Vein endothelial cell (primary cell): ENCODE results near the gene MAGEB4. TPM values are rescaled to one million over a fixed set of nuclear protein-coding genes. Genes with fewer than 3 reads are reported as not detected.

ENCODE experiments used
- total RNA-seq: library from RNA; depleted of rRNA; stranded (reverse); fragments of >200 nt; gene quantifications from 2 replicates; pipeline ENCODE4 v1.2.3, GENCODE V29; 2012

The MAGEB4 gene, protein sequence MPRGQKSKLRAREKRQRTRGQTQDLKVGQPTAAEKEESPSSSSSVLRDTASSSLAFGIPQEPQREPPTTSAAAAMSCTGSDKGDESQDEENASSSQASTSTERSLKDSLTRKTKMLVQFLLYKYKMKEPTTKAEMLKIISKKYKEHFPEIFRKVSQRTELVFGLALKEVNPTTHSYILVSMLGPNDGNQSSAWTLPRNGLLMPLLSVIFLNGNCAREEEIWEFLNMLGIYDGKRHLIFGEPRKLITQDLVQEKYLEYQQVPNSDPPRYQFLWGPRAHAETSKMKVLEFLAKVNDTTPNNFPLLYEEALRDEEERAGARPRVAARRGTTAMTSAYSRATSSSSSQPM
- not detected in 2 replicates for total RNA-seq

DNA sequence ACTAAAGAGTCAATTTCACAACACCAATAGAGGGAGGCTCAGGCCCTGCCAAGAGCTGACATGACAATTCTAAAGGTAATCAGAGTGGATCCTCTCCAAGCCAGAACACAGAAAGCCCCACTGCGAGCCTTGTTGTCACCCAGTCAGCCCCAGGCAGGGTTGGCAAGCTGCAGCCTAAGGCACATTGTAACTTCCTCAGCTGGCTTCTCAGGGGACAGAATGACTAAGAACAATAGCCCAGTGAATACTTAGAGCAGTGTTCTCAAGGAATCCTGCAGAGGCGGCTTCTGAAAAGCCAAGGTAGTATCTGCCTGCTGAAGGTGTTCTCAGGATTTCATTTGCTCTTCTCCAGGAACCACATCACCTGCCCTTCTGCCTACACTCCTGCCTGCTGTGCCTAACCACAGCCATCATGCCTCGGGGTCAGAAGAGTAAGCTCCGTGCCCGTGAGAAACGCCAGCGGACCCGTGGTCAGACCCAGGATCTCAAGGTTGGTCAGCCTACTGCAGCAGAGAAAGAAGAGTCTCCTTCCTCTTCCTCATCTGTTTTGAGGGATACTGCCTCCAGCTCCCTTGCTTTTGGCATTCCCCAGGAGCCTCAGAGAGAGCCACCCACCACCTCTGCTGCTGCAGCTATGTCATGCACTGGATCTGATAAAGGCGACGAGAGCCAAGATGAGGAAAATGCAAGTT, at the start of gene MAGEB4:
Gene MAGEB4 (plus strand): TSS at position 277 of the 692 bp plus-strand sequence. CDS start 136 bp downstream, at position 413.

DNA sequence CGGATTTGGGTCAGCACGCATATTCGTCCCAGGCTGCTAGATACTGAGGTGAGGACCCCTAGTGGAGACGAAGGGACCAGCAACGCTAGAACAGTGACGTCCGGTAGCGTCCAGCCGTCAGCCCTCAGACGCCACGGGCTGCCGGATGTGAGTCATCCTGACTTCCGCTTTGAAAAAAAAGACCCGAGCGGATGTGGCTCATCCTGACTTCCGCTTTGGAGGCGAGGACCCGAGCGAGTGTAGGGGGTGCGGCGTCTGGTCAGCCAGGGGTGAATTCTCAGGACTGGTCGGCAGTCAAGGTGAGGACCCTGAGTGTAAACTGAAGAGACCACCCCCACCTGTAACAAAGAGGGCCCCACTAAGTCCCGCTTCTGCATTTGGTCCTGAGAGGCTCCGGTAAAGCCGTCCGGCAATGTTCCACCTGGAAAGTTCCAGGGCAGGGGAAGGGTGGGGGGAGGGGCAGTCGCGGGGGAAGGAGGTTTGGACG, 26.4 kb upstream of the MAGEB4 start, which contains the start of gene MAGEB2:
Gene MAGEB2 (plus strand): TSS at position 207 of the 487 bp plus-strand sequence. CDS start 3,018 bp downstream, outside the sequence.

DNA sequence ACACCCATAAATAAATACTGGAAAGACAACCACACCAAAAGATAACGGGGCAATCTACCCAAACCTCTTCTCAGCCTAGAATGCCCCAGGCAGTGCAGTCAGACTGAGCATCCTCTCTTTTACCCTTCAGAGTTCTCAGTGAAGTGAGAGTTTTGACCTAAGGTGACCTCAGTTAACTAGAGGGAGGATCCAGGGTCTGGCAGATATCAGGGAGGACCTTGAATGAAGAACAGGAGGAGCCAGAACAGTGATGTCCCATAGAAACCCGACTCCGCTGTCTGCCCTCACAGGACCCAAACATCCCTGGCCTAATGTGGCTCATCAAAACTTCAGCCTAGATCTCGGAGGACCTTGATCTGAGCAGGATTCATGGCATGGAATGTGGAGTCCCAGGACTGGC, 11.4 kb upstream of the MAGEB4 start, which contains the start of gene MAGEB3:
Gene MAGEB3 (plus strand): TSS at position 263 of the 400 bp plus-strand sequence. CDS start 5,268 bp downstream, outside the sequence.

DNA sequence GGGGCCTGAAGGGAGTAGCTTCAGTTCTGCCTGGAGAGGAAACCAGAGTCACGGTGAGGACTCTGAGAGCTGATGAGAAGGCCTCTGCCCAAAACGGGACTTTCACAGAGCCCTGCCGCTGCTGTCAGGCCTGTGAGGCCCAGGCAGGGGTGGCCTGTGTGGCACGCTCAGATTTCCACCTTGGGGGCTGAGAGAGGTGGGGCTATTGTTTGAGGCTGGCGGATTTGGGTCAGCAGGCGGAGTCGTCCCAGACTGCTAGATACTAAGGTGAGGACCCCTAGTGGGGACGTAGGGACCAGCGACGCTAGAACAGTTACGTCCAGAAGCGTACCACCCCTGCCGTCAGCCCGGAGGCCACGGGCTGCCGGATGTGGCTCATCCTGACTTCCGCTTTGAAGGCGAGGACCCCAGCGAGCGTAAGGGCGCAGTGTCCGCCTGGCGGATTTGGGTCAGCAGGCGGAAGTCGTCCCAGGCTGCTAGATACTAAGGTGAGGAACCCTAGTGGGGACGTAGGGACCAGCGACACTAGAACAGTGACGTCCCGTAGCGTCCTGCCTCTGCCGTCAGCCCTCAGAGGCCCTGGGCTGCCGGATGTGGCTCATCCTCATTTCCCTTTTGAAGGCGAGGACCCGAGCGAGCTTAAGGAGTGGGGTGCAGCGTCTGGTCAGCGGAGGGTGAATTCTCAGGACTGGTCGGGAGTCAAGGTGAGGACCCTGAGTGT, 5.1 kb downstream of the MAGEB4 start, which contains the start of gene MAGEB1:
Gene MAGEB1 (plus strand): TSS at position 378 of the 721 bp plus-strand sequence. CDS start 3,348 bp downstream, outside the sequence.

Other genes starting within 250 kb of the MAGEB4 start
- gene MAGEB2, start 26.4 kb upstream of the MAGEB4 start, total RNA-seq: not detected in 2 replicates
- gene MAGEB3, start 11.3 kb upstream of the MAGEB4 start, total RNA-seq: not detected in 2 replicates
- gene MAGEB1, start 5.1 kb downstream of the MAGEB4 start, total RNA-seq: not detected in 2 replicates
- gene NR0B1, start 67.4 kb downstream of the MAGEB4 start, total RNA-seq: not detected in 2 replicates